Astrocyte (in vitro differentiated cells and primary cell): ENCODE results near the gene PLEKHF1.

Experiments used
- CTCF ChIP-seq: IDR thresholded peaks from 2 replicates; pipeline ENCODE4 v1.5.1; 2011; ENCODE audit warnings: low read depth, mild to moderate bottlenecking, inconsistent platforms, low read length, moderate library complexity; ENCODE audit not compliant: insufficient read depth
- EZH2 ChIP-seq: IDR thresholded peaks from 2 replicates; pipeline ENCODE4 v1.6.1; 2012; ENCODE audit warnings: mild to moderate bottlenecking, low read length, inconsistent platforms; ENCODE audit not compliant: insufficient read depth

GRCh38 chr19:29641597-29641996 is 23.7 kb upstream of the PLEKHF1 start:
- TF ChIP-seq CTCF = no peak
- TF ChIP-seq EZH2 = no peak
